ENCODE measurements around the gene ASPN.
"Not testable (repeated sequence)": the region's sequence is repeated elsewhere in the genome, so short reads cannot be mapped to it uniquely, and the experiment has no call there.

Gene ASPN

DNA sequence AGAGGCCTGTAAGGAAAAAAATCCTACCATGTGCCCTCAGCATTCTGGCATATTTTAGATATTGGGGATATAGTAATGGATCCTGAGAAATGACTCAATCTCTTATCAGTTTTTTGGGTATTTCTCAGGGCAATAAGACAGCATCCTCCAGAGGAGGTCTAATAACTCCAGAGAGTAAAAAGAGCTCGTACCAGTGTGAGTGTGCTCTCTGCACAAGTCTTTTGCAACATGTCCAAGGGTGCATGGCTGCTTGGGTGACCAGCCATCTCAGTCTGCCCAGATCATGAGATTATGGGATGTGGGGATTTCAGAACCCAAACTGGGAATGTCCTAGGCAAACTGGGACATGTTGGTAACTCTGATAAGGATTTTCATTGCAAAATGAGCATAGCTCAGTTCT is 15.3 kb downstream of the ASPN start:
- DNase-seq = no peak

DNA sequence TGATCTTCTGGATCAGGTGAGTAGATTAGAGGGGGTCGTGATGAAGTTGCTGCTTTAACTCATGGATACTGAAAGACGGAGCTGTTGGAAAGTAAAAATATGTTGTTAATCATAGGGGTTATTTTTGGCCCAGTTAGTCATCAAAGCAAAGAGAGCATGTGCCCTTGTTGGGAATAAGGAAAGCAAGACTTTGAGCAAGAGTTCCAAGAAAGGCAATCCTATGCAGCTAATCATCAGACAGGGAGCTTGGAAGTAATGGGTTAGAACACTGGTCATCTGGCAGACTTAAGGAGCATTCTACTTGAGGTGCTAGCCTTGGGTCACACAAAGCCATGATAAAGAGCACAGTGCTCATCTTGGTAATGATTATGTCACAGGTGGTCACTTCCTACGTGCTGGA is 18.3 kb downstream of the ASPN start:
- no peak for DNase-seq

DNA sequence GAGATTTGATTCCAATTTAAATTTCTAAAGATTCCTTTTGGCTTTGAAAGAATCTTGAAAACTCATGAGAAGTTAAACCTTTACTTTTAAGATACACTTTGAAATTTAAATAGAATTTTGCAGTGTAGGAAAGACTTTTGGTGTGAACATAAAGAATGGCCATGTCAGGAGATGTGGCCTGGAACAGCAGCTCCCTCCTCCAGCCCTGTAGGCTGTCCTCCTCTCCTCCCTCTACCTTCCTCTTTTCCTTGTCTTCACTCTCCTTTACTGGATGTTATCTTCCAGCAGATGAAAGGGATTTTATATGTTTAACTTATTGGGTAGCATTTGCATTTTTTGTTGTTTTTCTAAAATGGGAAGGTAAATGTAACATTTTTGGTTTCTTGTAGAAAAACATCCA is 18.9 kb downstream of the ASPN start:
- DNase-seq = no peak

DNA sequence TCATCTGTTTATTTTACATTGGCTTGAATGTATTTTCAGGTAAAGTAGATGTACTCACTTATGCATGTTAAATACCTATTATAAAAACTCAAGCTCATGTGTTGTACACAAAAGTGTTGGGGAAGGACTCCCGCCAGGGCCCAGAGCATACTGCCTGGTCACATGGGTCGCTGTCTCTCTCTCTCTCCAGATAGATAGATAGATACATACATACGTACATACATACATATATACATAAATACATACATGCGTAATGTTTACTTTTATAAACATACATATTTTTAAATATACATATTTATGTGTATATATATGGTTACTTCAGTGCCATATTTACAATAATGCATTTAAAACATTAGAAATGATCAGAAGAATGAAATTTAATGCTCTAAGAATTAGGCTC is 24.7 kb downstream of the ASPN start:
- no peak for DNase-seq

DNA sequence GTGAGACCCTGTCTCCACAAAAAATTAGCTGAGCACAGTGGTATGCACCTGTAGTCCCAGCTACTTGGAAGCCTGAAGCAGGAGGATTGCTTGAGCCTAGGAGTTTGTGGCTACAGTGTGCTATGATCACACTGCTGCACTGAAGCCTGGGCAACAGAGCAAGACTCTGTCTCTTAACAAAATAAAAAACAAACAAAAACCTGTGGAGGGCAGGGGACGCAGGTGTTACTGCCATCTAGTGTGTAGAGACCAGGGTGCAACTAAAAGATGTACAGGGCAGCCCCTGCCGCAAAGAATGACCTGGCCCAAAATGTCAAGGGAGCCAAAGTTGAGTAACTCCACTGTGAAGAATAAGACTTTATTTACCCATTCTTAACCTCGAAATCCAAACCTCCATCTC is 27.1 kb downstream of the ASPN start:
- DNase-seq = no peak

DNA sequence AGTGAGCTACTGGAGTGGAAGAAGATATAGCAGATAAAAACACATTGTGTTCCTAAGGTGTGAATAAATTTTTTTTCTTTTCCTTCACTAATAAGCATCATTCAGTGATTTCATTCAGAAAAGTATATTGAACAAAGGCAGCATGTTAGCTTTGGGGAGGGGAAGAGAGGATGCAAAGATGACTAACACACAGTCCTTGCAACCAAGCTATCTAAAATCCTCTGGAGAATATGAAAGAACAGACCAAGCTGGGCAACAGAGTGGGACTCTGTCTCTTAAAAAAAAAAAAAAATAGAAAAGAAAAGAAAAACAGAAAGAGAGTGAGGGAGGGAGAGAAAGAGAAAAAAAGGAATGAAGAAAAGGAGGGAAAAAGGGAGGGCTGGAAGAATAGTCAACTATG is 35.8 kb downstream of the ASPN start:
- no peak for DNase-seq

DNA sequence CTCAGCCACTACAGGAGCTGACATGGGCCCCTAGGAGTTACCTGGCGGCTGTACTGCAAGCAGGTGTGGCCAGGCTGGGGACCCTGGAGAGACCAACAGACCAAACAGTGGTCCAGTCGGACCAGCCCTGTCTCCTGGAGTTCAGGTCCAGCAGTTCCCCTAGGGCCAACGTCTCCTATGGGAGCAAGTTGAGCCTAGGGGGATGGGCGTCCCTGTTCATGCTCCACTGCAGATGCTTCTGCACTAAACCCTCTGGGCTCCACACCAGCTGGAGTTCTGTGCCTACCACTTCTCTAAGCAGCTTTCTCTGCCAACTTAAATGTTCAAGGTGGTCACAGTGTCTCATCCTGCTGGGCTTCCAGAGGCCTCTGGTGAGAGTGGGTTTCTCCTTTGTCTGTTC is 37.5 kb downstream of the ASPN start:
- no peak for DNase-seq

DNA sequence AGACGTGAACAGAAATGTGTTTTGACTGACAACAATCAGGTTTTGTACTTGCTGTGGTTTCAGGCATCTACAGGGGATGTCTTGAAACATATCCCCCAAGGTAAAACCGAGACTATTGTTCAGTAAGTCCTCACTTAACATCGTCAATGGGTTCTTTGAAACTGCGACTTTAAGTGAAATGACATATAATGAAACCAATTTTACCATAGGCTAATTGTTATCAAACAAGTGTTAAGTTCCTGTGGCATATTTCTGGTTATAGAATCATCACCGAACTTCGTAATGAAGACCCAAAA is 41.6 kb downstream of the ASPN start:
- no peak for DNase-seq

DNA sequence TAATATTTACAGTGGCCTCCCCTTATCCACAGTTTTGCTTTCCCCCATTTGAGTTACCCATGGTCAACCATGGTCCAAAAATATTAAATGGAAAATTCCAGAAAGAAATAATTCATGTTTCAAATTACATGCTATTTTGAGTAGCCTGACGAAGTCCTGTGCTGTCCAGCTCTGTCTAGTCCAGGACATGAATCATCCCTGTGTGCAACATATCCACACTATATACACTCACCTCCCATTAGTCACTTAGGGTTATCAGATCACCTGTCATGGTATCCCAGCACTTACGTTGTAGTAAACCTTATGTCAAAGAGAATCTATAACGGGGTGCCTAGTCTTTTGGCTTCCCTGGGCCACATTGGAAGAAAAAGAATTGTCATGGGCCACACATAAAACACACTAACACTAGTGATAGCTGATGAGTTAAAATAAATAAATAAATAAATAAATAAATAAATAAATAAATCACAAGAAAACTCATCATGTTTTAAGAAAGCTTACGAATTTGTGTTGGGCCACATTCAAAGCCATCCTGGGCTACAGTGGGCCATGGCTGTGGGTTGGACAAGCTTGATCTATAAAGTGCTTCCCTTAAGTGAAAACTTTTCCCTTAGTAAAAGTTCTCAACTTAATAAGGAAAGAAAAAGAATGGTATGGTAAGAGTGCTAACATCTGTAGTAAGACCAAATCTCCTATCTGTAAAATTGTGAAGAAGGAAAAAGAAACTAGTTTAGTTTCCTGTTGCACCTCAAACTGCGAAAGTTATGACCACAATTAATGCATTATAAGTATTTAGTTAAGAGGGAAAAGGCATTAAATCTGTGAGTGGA is 42.2 kb downstream of the ASPN start:
- no peak for DNase-seq

DNA sequence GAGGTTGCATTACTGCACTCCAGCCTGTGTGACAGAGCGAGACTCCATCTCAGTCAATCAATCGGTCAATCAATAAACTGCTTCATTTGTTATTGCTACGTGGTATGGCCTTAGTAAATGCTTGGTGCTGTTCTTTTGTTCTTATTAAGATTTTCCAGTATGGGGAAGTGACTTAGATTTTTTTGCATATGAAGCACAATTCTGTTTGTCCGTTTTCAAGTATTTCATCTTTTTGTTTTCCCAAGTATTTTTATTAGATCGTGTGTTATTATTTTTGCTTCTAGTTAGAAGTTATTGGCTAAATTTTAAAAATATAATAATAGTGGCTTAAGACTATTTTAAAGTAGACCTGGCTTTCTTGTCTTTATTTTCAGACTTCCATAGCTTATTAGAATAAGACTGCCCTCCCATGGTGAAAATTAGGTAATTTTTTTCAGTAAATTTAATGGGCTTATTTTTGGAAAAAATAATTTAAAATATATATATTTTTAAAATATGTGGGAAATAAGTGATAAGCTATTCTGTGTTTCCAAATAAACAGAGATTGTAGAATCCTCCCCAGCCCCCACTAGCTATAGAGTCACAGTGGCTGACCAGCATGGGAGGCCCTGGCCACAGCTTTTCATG is 43.3 kb downstream of the ASPN start:
- no peak for DNase-seq

DNA sequence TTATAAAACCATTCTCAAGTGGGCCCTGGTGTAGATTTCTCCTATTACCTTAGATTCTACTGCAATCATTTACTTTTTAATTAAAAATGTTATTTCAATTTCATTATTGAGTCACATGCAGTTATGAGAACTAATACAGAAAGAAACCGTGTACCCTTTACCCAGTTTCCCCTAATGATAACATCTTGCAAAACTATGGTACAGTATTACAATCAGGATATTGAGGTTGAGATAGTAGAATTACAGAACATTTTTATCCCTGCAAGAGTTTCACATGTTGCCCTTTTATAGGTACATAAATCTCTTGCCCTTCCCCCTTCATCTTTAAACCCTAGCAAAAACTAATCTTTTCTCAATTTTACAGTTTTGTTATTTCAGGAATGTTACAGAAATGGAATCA is 47.0 kb downstream of the ASPN start:
- no peak for DNase-seq

DNA sequence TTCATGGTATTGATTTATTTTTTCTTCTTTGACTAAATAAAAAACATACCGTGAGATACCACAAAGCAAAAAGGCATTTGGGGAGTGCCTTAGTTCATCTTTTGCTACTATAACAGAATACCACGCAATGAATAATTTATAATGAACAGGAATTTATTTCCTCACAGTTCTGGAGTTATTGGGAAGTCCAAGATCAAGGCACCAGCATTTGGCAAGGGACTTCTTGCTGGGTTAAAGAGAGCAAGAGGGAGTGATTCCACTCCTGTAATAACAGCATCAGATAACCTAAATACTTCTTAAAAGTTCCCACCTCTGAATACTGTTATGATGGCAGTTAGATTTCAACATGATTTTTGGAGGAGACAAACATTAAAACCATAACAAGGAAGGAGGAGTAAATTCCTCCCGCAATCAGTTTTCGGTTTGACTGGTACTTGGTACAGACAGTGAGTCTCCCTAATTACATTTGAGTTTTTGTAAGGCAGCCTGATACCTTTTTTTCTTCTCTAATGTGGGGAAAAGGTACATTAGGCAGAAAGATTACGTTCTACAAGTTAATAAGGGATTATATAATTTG is 49.2 kb downstream of the ASPN start:
- no peak for DNase-seq

DNA sequence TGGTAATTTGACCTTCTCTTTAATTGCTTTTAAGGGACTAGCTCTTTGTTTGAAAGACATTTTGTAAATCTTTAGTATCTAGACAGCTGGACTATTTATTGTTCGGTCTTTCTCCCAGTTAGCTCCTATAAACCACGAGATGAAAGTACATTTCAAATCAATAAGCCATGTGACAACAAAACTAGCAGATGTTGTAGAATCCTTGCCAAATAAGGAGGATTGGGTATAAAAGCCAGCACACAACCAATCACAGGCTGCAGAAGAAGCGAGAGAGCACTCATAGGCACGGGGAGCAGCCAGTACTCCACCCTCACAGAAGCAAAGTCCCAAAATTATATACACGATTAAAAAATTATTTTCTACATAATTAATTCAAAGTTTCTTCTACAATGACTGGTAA is 50.0 kb downstream of the ASPN start:
- no peak for DNase-seq

DNA sequence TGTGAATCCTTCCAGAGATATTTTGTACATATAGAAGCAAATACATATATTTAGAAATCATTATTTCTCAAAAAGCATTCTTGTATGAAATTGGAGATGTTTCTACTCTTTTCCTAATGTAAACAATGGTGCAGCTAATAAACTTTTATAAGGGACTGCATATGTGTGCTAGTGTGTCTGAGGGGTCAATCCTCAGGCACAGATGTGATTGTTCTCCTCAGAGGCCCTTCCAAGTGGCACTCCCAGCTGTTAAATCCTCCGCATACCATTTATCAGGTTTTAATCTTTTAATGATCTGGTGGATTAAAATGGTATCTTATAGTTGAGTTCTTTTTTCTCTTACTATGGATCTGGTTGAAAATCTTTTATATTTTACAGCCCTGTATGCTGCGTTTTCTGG is 52.5 kb downstream of the ASPN start:
- DNase-seq = no peak

DNA sequence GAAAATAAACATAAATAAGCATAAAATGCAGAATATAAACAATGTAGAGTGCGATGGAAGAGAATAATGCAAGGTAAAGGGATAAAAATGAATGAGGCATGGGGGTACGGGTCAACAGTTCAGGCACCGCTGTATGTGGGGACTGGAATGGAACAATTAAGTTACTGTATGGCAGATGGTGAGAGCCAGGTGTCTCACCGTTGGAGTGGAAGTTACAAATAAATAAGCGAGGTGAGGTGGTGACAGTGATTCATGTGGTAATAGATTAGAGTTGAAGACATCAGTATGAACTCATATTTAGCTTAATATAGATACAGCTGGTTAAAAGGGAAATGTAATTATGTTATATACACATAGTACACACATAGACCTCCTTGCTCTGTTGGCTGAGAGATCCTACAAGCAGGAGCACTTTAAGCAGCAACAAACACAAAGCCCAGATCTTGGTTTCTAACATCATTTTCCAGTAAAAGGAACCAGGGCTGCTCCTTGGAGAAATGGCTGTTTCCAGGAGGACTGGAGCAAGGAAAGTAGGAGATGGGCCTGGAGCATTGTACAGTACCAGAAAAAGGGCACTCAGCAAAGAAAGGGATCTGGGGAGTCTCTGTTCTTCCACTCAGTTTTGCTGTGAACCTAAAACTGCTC is 55.7 kb downstream of the ASPN start:
- DNase-seq = no peak

DNA sequence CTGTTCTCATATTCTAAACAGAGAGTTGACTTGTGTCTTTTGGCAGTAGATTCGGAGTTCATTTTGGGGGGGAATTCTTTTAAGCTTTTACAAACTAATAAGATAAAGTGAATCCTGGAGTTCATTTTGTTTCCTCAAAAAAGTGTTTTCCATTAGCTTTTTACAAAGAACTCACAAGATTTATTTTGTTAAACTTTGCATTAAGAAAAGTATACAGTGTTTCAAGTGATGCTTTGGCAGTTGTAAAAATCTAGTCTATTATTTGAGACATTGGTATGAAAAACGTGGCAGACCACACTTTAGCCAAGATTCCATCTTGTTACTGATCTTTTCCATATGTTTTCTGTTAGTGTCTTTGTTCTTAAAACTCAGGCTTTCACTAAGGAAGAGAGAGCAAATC is 56.8 kb downstream of the ASPN start:
- no peak for DNase-seq

DNA sequence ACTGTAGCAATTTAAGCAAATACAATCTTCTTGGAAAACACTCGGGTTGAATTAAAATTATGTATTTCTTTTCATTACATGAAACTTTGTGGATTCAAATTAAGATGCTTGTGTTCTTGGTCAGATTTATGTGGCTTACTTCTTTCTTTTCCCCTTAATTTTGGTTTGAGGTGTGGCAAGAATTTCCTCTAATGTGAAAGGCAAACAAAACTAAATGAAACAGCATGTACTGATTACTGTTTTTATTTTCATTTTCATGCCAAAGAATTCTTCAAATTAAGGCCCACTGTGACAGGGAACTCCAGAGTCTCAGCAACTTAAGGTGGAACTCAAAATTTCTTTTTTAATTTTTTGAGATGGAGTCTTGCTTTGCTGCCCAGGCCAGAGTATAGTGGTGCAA is 58.0 kb downstream of the ASPN start, which contains the start of gene OMD:
Gene OMD, minus strand, starts transcription at position 132 of the 400 bp plus-strand sequence. CDS start 6,913 bp downstream, outside the sequence.
- DNase-seq = no peak

DNA sequence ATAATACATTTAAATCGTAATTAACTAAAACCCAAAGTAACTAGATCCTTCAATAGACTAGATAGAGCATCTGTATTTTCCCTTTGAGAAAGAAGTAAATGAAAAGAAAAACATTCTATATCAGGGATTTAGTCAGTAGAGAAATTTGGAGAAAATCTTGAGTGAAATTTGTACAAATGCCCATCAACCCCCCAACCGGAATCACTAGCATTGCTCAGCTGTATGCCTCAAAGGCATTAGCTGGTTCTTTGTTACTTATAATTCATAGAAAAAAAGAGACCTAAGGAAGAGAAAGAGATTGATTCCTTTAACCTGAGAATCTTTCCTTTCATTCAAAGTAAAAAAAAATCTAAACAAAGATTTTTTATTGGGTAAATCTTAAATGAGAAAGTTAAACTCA is 58.7 kb downstream of the ASPN start:
- no peak for DNase-seq

DNA sequence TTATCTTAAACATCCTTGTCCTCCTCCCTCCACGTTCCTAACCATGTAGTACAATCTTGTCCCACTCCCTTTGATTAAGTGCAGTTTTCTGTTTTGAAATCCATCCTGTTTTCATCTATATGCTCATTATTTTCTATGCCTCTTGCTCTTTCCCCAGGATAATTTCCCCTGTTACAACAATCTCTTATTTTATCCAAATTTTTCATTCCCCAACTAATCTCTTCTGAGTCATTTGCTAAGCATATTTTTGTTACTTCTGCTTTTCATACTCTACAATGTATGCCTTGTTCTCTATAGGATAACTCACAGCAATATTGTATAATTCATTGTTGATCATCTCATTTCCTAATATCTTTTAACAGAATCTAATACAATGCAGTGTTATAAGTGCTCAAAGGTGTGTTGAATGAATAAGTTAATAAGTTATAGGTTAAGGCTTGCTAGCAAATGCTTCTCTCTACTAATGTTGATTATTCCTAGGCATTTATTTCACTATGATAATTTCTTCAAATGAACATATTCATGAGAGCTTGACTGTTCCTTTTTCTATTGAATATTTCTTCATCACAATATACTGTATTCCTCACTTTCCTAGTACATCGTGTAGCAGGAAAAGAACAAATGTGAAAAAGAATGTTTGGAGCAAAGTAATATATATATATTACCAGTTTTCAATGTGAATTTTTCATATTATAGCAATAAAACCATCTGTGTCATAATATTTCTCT is 59.5 kb downstream of the ASPN start:
- DNase-seq = no peak

DNA sequence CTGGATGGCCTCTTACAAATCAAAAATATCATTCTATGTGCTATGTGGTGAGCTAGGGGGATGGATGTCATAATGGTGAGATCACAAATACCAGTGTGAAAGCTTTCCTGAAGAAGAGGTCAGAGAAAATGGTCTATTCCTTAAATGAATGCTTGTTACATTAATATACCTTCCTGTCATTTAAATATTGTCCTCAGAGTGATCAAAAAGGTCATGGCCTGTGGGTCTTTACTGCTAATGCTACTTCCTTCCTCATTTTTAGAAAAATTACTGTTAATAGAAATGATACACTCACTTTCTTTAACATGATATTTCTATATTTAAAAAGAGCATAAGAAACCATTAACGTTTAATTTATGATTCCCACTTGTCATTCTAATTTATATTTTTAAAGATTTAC is 67.7 kb downstream of the ASPN start:
- no peak for DNase-seq

DNA sequence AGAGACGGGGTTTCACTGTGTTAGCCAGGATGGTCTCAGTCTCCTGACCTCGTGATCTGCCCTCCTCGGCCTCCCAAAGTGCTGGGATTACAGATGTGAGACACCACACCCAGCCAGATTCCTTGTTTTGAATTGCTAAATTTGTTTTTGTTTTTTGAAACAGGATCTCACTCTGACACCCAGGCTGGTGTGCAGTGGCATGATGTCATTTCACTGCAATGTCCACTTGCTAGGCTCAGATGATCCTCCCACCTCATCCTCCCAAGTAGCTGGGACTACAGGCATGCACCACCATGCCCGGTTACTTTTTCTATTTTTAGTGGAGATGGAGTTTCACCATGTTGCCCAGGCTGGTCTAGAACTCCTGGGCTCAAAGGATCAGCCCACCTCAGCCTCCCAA is 71.1 kb downstream of the ASPN start:
- not testable (repeated sequence) for DNase-seq

DNA sequence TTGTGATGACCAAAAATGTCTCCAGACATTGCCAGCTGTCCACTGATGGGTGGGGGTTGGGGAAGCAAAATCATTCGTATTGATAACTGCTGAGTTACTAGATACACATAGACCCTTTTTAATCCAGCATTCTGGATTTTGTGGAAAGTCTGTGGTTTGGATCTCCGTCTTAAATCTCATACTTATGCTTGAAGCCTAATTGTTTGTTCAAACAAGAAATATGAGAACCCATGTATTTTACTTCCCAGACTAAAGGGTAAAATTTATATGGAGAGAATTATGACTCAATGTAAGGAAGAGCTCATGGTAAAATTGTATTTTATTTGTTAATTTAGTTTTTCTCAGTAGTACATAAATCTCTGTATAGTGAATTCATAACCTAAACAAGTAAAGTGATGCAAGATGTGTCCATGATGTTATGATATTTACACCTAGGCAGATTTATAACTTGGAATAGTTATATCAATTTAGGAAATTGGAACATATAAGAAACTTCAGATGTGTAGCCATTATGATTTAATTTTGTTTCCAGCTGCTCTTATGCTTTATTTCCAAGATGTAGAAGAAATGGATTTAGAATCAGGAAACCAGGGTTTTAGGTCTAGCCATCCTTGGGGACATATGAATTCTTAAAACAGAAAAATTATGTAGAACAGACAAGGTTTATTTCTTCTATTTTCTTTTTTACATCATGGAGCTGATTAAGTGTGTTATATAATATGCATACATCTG is 73.4 kb downstream of the ASPN start:
- DNase-seq = no peak

DNA sequence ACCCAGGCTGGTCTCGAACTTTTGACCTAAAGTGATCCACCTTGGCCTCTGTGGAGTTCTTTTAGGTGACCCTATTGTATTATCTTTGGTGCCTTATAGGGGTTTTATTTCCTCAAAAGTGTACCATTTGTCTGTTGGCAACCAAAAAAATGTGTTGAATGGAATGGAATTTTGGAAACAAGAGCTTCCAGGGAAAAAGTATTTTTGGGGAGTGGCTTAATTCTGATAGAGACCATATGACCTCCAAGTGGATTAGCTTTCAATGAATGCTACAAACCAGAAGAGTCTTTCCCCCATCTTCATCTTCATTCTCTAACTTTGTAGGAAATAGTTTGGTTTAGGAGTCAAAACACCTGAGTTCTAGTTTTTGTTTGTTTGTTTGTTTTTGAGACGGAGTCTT is 74.5 kb downstream of the ASPN start:
- DNase-seq = no peak

Measured in NCI-H2107 (cell line).